WERI-Rb-1 (cell line): ENCODE measurements around the gene TPST2.

Experiments
- DNase-seq: peaks from one replicate; pipeline ENCODE4 v3.0.0-alpha.2; 2020
- H3K27ac ChIP-seq: fragments of 250-450 bp; sonication (Bioruptor Pico); 2 replicates; pipeline ENCODE4 v1.5.1; 2020; ENCODE audit warnings: mild to moderate bottlenecking, moderate library complexity
- H3K27me3 ChIP-seq: fragments of 250-450 bp; sonication (Bioruptor Pico); 2 replicates; pipeline ENCODE4 v1.5.1; 2021; ENCODE audit warnings: mild to moderate bottlenecking, low read depth, moderate library complexity; ENCODE audit not compliant: insufficient read depth, severe bottlenecking
- H3K36me3 ChIP-seq: fragments of 250-450 bp; sonication (Bioruptor Pico); 2 replicates; pipeline ENCODE4 v1.5.1; 2020; ENCODE audit warnings: mild to moderate bottlenecking, moderate library complexity
- H3K4me3 ChIP-seq: 2 replicates; pipeline ENCODE4 v1.5.1; 2011; ENCODE audit warnings: low read depth, mild to moderate bottlenecking, control low read depth, low read length
- H3K9me3 ChIP-seq: fragments of 250-450 bp; sonication (Bioruptor Pico); 2 replicates; pipeline ENCODE4 v1.5.1; 2021; ENCODE audit warnings: mild to moderate bottlenecking, moderate library complexity; ENCODE audit not compliant: severe bottlenecking
- CTCF ChIP-seq: IDR thresholded peaks from 2 replicates; pipeline ENCODE4 v1.5.1; 2011; ENCODE audit warnings: low read depth, mild to moderate bottlenecking, control low read depth, inconsistent platforms, low read length

TPST2 gene

DNA sequence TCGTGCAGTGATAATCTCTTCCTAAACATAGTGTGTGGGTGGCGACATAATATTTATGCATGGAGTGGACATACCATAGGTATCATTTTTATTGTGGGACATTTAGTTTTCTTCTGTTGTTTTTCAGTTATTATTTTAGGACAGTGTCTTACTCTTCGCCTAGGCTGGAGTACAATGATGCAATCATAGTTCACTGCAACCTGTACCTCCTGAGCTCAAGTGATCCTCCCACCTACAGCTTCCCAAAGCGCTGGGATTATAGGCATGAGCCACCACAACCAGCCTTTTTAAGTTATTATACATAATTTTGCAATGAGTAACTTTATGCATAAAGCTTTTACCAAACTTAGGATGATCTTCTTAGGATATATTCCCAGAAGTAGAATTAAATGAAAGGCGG, 103.5 kb downstream of the TPST2 start:
- no peak overlapping the region for H3K4me3 ChIP-seq
- peaks cover 3% of the 10 kb centered on the region for H3K9me3 ChIP-seq
- no peak for TF ChIP-seq CTCF
- H3K27me3 ChIP-seq = no peaks in the 10 kb centered on the region
- no peak for DNase-seq
- H3K27ac ChIP-seq = no peak overlapping the region
- H3K36me3 ChIP-seq = peaks cover 48% of the 10 kb centered on the region

DNA sequence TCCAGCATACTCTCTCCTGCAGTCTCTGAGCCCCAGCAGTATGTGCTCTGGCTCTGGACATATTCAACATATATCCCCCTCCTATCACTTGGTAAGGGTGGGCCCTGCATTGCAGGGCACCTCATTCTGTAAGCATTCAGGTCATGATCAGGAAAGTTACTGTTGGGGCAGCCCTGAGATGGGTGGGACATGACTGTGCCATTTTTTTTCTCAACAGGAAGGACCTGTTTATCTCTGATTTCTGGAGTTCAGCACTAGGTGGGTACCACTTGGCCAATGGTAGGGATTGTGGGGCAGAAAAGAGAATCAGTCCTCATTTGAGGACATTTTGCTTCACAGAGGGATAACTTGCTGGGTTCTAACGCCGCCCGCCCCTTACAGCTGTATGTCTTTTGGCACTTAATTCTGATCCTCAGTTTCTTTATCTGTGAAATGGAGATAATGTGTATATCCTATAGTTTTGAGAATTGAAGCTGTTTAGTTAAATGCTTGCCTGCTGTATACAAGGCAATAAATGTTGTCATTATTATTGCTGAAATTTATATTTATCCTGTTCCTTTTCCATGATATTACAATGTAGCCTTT, 104.0 kb downstream of the TPST2 start:
- Histone ChIP-seq H3K9me3 (peaks cover 3% of the 10 kb centered on the region), H3K27me3 (no peaks in the 10 kb centered on the region), H3K36me3 (peaks cover 44% of the 10 kb centered on the region), H3K4me3 (no peak overlapping the region), H3K27ac (no peak overlapping the region)
- no peak for TF ChIP-seq CTCF
- DNase-seq = no peak

GRCh38 chr22:26485013-26485412, 104.9 kb downstream of the TPST2 start:
- DNase-seq = no peak
- no peaks in the 10 kb centered on the region for H3K27me3 ChIP-seq
- H3K27ac ChIP-seq = no peak overlapping the region
- H3K9me3 ChIP-seq = peaks cover 3% of the 10 kb centered on the region
- no peak for TF ChIP-seq CTCF
- no peak overlapping the region for H3K4me3 ChIP-seq
- H3K36me3 ChIP-seq = peaks cover 36% of the 10 kb centered on the region

GRCh38 chr22:26484360-26484706, 105.6 kb downstream of the TPST2 start:
- Histone ChIP-seq H3K36me3 (peaks cover 29% of the 10 kb centered on the region), H3K9me3 (peaks cover 3% of the 10 kb centered on the region), H3K4me3 (peak overlapping the region; percentile 61), H3K27me3 (no peaks in the 10 kb centered on the region), H3K27ac (peak overlapping the region; percentile 86)
- no peak for TF ChIP-seq CTCF
- DNase-seq = no peak

DNA sequence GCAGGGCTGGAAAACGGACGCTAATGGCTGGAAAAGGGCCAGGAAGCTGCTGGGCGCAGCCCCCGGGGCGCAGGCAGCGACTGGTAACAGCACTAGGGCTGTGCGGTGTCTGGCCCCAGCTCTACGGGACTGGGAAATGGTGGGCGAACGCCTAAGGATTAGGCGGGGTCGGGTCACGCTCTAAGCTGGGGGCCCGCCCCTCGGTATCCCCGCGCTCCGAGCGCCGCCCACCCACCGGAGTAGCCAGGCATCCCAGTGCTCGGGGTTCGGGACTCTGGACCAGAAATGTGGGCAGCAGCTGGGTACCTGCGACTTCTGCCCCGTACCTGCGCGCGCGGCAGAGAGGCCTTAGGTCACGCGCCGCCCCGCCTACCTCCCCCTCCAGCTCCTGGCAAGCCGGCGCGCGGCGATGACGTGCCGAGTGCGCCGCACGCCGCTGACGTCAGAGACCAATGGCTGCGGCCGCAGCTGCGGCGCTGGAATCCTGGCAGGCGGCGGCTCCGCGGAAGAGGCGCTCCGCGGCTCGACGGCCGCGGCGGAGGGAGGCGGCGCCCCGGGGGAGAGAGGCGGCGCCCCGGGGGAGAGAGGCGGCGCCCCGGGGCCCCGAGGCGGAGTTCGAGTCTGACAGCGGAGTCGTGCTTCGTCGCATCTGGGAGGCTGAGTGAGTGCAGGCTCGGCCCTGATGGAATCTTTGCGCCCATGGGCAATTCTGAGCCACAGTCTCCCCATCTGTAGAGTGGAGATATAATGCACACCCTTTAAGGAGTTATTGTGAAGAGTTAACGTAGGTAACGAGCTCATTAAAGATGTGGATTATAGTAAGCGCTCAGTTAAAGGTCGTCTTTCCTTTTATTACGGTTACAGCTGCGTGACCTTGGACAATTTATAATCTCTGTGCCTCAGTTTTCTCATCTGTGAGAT, 106.2 kb downstream of the TPST2 start, which contains the start of the genes HPS4 and SRRD:
TSS of gene HPS4 (minus strand) at position 345 of the 921 bp plus-strand sequence. CDS start 2,021 bp downstream, outside the sequence.
TSS of gene SRRD (plus strand) at position 439 of the 921 bp plus-strand sequence. CDS start at position 453, 14 bp downstream.
- TF ChIP-seq CTCF = no peak
- Histone ChIP-seq H3K27me3 (no peaks in the 10 kb centered on the region), H3K27ac (peak within 1 kb of the TSS; percentile 86), H3K36me3 (peaks cover 23% of the 10 kb centered on the region), H3K9me3 (peaks cover 3% of the 10 kb centered on the region), H3K4me3 (peak within 1 kb of the TSS; percentile 61)
- DNase-seq = peak; percentile 89
